WTC11 (cell line): ENCODE results near the gene PTPN11.

Experiments
- ZSCAN18 ChIP-seq: fragments of 250-450 bp; sonication (Bioruptor Pico); IDR thresholded peaks from 2 replicates; pipeline ENCODE4 v2.1.2; 2022; ENCODE audit warnings: mild to moderate bottlenecking, moderate library complexity
- TF ChIP-seq, protein P1 (sequence below): sonication (generic); formaldehyde crosslinking; IDR thresholded peaks from 2 replicates; pipeline ENCODE4 v1.8.1; 2022; ENCODE audit warnings: mild to moderate bottlenecking, moderate library complexity, missing genetic modification reagents

GRCh38 chr12:112439769-112440168 is 21.0 kb downstream of the PTPN11 start:
- TF ChIP-seq, protein P1, sequence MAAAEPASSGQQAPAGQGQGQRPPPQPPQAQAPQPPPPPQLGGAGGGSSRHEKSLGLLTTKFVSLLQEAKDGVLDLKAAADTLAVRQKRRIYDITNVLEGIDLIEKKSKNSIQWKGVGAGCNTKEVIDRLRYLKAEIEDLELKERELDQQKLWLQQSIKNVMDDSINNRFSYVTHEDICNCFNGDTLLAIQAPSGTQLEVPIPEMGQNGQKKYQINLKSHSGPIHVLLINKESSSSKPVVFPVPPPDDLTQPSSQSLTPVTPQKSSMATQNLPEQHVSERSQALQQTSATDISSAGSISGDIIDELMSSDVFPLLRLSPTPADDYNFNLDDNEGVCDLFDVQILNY = no peak
- no peak for TF ChIP-seq ZSCAN18 (CRISPR knock-in tag)
